Esophagus muscularis mucosa (tissue), 4 donors: ENCODE results near the gene IDE. TPM values are rescaled to one million over a fixed set of nuclear protein-coding genes. Genes with fewer than 3 reads are reported as not detected.
A peak's percentile ranks its signal among the peaks of the same experiment; 100 is the strongest.

Source experiments
- DNase-seq: peaks from one replicate; pipeline ENCODE4 v3.0.0-alpha.2; 2017; ENCODE audit errors: extremely low spot score
- H3K27ac ChIP-seq, 4 donors: fragments of 200-600 bp; sonication (generic); replicated peaks in 1 of 4; 1 replicate in 3 of 4; 2 replicates in 1 of 4; pipeline ENCODE4 v1.5.1; 2016 to 2019; ENCODE audit warnings: mild to moderate bottlenecking in 1 of 4
- H3K27me3 ChIP-seq, 4 donors: fragments of 200-600 bp; sonication (generic); one replicate each; pipeline versions ENCODE4 v1.5.1 to v1.6.0; 2016 to 2019
- H3K36me3 ChIP-seq, 4 donors: fragments of 200-600 bp; sonication (generic); one replicate each; pipeline ENCODE4 v1.5.1; 2016 to 2019
- H3K4me1 ChIP-seq, 4 donors: fragments of 200-600 bp; sonication (generic); one replicate each; pipeline ENCODE4 v1.5.1; 2016 to 2019
- H3K4me3 ChIP-seq, 4 donors: fragments of 200-600 bp; sonication (generic); 1 replicate in 2 of 4; 2 replicates in 2 of 4; pipeline ENCODE4 v1.5.1; 2016 to 2019; ENCODE audit warnings: mild to moderate bottlenecking in 4 of 4, moderate library complexity in 1 of 4
- H3K9me3 ChIP-seq, 4 donors: fragments of 200-600 bp; sonication (generic); 1 replicate in 3 of 4; 2 replicates in 1 of 4; pipeline ENCODE4 v1.5.1; 2016 to 2019
- CTCF ChIP-seq, 3 experiments: fragments of 200-600 bp in 2 of 3; fragments of 450-650 bp in 1 of 3; sonication (generic) in 2 of 3; IDR thresholded peaks; one replicate each; pipeline ENCODE4 v1.5.1; 2017 to 2019; ENCODE audit warnings: antibody characterized with exemption in 3 of 3, mild to moderate bottlenecking in 2 of 3, moderate library complexity in 1 of 3
- EP300 ChIP-seq: sonication (generic); formaldehyde crosslinking; IDR thresholded peaks from one replicate; pipeline ENCODE4 v1.6.1; 2017; ENCODE audit warnings: antibody characterized with exemption
- POLR2A ChIP-seq: fragments of 450-650 bp; IDR thresholded peaks from one replicate; pipeline ENCODE4 v1.6.1; 2017; ENCODE audit warnings: antibody characterized with exemption, moderate library complexity, mild to moderate bottlenecking, low read depth
- POLR2AphosphoS5 ChIP-seq, 2 donors: sonication (generic); formaldehyde crosslinking; IDR thresholded peaks; one replicate each; pipeline ENCODE4 v1.6.1; 2017; ENCODE audit warnings: antibody characterized with exemption in 2 of 2
- WGBS: methylation state at CpG from one replicate; pipeline ENCODE4 v1.1.5; 2018; 5-methylcytosine and 5-hydroxymethylcytosine counted together
- intact Hi-C: fragments of 100-400 bp; cut with DNase I; formaldehyde crosslinking; loops from one replicate; pipeline ENCODE4 v1.15.1; 2023
- total RNA-seq, 4 donors: library from RNA; depleted of rRNA; stranded (reverse); fragments of >200 nt; gene quantifications; one replicate each; pipeline versions ENCODE4 v1.1.0 to v1.2.1, GENCODE V29; 2016

Gene IDE
- total RNA-seq, 4 donors from 2014 or later = 27.0 to 33.1 (median 30.7) TPM

- no peak for TF ChIP-seq POLR2AphosphoS5 (IDR thresholded peaks at IDR 0.05)
- no peak for TF ChIP-seq EP300
- no peak for TF ChIP-seq CTCF (IDR thresholded peaks at IDR 0.05)
- no peak for TF ChIP-seq POLR2A
- Histone ChIP-seq H3K4me3 (no peak overlapping the region), H3K27ac (no peak overlapping the region), H3K36me3 (no peaks in the 10 kb centered on the region), H3K4me1 (peaks cover 21 to 27% (median 27%) of the 10 kb centered on the region in 4 donors), H3K27me3 (no peaks in the 10 kb centered on the region), H3K9me3 (no peaks in the 10 kb centered on the region)
- WGBS = 92% methylated on average over 2 of the region's 2 CpGs
- intact Hi-C loops = no loop called here
- DNase-seq = no peak
Observed at GRCh38 chr10:92595505-92595904, 21.6 kb upstream of the IDE start.

GRCh38 chr10:92593619-92594588, 20.0 kb upstream of the IDE start:
- intact Hi-C loops = loop anchor here (5.0 kb wide), 1 partner anchor 98 kb away; no protein-coding TSS in a partner anchor
- WGBS = 12% methylated on average over 9 of the region's 9 CpGs

DNA sequence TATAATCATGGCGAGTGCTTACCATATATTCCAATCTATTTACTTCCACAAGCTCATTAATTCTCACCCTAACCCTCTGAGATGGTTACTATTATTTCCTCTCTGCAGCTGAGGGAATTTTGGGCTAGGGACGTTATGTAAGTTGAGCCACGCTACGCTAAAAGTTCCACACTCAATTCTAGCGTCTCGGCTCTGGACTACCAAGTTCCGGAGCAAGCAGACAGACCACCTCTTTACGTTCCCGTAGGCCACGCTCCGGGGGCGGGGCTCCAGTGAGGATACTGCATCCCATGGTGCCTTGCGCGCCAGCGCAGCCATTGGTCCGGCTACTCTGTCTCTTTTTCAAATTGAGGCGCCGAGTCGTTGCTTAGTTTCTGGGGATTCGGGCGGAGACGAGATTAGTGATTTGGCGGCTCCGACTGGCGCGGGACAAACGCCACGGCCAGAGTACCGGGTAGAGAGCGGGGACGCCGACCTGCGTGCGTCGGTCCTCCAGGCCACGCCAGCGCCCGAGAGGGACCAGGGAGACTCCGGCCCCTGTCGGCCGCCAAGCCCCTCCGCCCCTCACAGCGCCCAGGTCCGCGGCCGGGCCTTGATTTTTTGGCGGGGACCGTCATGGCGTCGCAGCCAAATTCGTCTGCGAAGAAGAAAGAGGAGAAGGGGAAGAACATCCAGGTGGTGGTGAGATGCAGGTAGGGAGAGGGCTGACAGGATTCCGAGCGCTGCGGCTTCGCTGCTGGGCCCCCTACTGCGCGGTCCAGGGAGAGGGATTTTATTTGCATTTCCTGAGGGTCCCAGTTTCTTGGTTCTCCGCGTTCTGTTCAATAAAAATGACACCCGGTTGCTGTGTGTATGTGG, 19.1 kb upstream of the IDE start, which contains the start of gene KIF11:
KIF11 (plus strand) TSS at position 370 of the 858 bp plus-strand sequence; CDS start at position 616, 246 bp downstream.
- no peaks in the 10 kb centered on the region for H3K36me3 ChIP-seq

More at GRCh38 chr10:92593619-92594588, 20.0 kb upstream of the IDE start:
- no peak for DNase-seq
- Histone ChIP-seq H3K9me3 (no peaks in the 10 kb centered on the region), H3K36me3 (no peaks in the 10 kb centered on the region), H3K4me3 (peak overlapping the region; percentile 65 to 77 (median 70)), H3K27ac (no peak overlapping the region), H3K27me3 (no peaks in the 10 kb centered on the region), H3K4me1 (peaks cover 21 to 27% (median 27%) of the 10 kb centered on the region in 4 donors)
- no peak for TF ChIP-seq POLR2A
- no peak for TF ChIP-seq POLR2AphosphoS5 (IDR thresholded peaks at IDR 0.05)
- TF ChIP-seq EP300 = no peak
- no peak for TF ChIP-seq CTCF (IDR thresholded peaks at IDR 0.05)

GRCh38 chr10:92591550-92592022, 17.7 kb upstream of the IDE start:
- Histone ChIP-seq H3K4me3 (peak overlapping the region; percentile 65 to 77 (median 70)), H3K36me3 (no peaks in the 10 kb centered on the region), H3K9me3 (no peaks in the 10 kb centered on the region), H3K27me3 (no peaks in the 10 kb centered on the region), H3K27ac (peak overlapping the region; percentile 92 to 98 (median 94)), H3K4me1 (peaks cover 21 to 27% (median 27%) of the 10 kb centered on the region in 4 donors)
- DNase-seq = peak; percentile 97
- WGBS = under 1% methylated on average over 20 of the region's 38 CpGs
- intact Hi-C loops = loop anchor here (5.0 kb wide), 1 partner anchor 101 kb away; no protein-coding TSS in a partner anchor
- TF ChIP-seq CTCF (IDR thresholded peaks at IDR 0.05) (no peak), POLR2AphosphoS5 (IDR thresholded peaks at IDR 0.05) (peak; percentile 94 to 97), EP300 (no peak), POLR2A (peak; percentile 56)

More for the DNA sequence above, 19.1 kb upstream of the IDE start, which contains the start of gene KIF11:
- Histone ChIP-seq H3K27ac (peak within 1 kb of the TSS; percentile 92 to 98 (median 94)), H3K4me1 (peaks cover 21 to 27% (median 27%) of the 10 kb centered on the region in 4 donors), H3K9me3 (no peaks in the 10 kb centered on the region), H3K27me3 (no peaks in the 10 kb centered on the region), H3K4me3 (peak within 1 kb of the TSS; percentile 65 to 77 (median 70))
- intact Hi-C loops = loop anchor here (5.0 kb wide), 1 partner anchor 99 kb away; no protein-coding TSS in a partner anchor
- DNase-seq = peak; percentile 99
- WGBS = under 1% methylated on average over 41 of the region's 61 CpGs
- TF ChIP-seq POLR2A (peak; percentile 62), POLR2AphosphoS5 (IDR thresholded peaks at IDR 0.05) (peak; percentile 96 to 98), EP300 (no peak)
